ENCODE results near the gene BRMS1.
"Not testable (repeated sequence)": the region's sequence is repeated elsewhere in the genome, so short reads cannot be mapped to it uniquely, and the experiment has no call there.

Gene BRMS1

GRCh38 chr11:66368484-66368883 is 23.6 kb upstream of the BRMS1 start:
- no peak overlapping the region for H3K4me3 Mint-ChIP-seq
- no peaks in the 10 kb centered on the region for H3K36me3 Mint-ChIP-seq
- peaks cover 4% of the 10 kb centered on the region for H3K27me3 Mint-ChIP-seq
- H3K4me1 Mint-ChIP-seq, result peaks cover 29% of the 10 kb centered on the region
- no peaks in the 10 kb centered on the region for H3K9me3 Mint-ChIP-seq
- H3K27ac Mint-ChIP-seq, result peak overlapping the region; percentile 33
- CTCF ChIA-PET, result no interaction called here
- no peak for DNase-seq

DNA sequence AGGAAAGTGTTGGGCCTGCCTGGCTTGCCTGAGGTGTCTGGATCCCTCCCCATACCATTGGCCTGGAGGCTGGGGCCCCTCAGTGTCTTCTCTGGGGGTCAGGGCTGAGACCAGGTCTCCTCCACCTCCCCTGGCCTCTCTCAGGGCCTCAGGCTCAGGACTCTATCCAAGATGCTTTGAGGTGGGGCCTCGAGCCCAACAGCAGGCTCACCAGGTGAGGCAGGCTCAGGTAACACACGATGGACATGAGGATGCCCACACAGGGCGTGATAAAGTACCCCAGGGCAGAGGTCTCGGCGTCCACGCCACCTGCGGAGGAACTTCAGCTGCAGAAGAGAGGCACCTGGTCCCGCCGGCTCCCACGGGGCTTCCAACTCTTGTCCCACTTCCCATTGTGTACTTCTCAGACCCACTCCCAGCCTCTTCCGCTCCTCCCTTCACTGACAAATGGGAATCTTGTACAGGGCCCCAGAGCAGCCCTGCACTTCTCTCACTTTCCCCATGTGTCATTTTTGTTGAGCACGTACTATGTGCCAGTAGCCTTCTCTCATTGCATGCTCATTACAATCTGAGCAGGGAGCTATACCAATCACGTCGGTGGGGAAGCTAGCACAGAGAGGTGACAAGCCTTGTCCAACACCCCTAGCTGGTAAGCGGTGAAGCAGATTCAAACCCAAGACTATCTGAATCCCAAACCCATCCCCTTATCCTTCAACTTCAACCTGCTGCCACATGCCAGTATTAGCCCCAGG is 22.8 kb upstream of the BRMS1 start:
- H3K27me3 Mint-ChIP-seq, result no peaks in the 10 kb centered on the region
- H3K9me3 Mint-ChIP-seq, result no peaks in the 10 kb centered on the region
- DNase-seq, result no peak
- peaks cover 23% of the 10 kb centered on the region for H3K4me1 Mint-ChIP-seq
- no peaks in the 10 kb centered on the region for H3K36me3 Mint-ChIP-seq
- no peak overlapping the region for H3K4me3 Mint-ChIP-seq
- CTCF ChIA-PET, result interaction anchor here (0.6 to 2.9 kb wide), 4 partner anchors 19 to 323 kb away, joined by 3 to 11 read pairs (median 7); partner anchors contain the start of gene B4GAT1
- H3K27ac Mint-ChIP-seq, result no peak overlapping the region

- H3K27ac Mint-ChIP-seq, result no peak overlapping the region
- H3K9me3 Mint-ChIP-seq, result no peaks in the 10 kb centered on the region
- peaks cover 16% of the 10 kb centered on the region for H3K4me1 Mint-ChIP-seq
- no peak overlapping the region for H3K4me3 Mint-ChIP-seq
- DNase-seq, result no peak
- no peaks in the 10 kb centered on the region for H3K27me3 Mint-ChIP-seq
- H3K36me3 Mint-ChIP-seq, result no peaks in the 10 kb centered on the region
- CTCF ChIA-PET, result interaction anchor here (0.6 to 2.9 kb wide), 5 partner anchors 20 to 322 kb away, joined by 3 to 11 read pairs (median 5); partner anchors contain the start of gene B4GAT1
These were observed 22.1 kb upstream of the BRMS1 start for GRCh38 chr11:66366844-66367477.

DNA sequence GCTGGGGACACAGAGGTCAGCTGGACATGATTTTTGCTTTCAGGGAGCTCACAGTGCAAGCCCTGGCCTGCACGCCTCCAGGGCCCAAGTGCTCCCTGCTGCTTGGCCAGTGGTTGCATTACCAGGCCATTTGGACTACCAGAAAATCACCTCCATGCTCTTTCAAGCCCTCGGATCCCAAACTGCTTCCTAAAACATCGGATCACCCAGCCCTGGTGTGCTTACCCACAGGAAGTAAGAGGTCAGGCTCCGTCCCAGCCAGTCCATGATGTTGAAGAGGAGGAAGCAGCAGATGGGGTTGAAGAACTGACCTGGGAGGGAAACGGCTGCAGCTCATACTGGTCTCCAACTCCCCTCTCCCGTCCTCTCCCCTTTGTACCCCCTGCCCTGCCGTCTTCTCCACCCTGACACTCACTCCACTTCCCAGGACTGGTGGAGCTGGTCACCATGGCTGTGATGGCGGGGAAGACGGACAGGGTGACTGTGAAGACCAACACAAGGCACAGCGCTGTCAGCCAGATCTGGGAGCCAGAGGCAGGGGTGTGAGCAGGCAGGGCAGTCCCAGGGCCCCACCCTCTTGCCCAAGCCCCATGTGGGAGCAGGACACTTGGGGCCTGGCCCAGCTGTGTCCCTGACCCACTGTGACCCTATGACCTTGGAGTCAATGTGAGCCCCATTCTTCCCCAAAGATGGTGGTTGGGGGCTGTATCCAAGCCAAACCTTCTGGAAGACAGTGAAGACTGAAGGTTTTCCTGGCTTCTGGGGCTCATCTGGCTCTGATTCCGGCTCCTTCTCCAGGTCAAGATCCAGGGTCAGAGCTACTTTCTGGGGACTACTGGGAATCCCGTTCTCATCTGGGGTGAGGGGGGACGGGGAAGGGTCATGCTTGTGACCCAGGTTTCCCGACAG is 21.1 kb upstream of the BRMS1 start:
- H3K9me3 Mint-ChIP-seq, result no peaks in the 10 kb centered on the region
- H3K4me3 Mint-ChIP-seq, result no peak overlapping the region
- CTCF ChIA-PET, result interaction anchor here (0.7 to 2.9 kb wide), 8 partner anchors 9 to 55 kb away, joined by 3 to 11 read pairs (median 6); partner anchors contain the start of gene B4GAT1
- H3K36me3 Mint-ChIP-seq, result no peaks in the 10 kb centered on the region
- H3K4me1 Mint-ChIP-seq, result peaks cover 15% of the 10 kb centered on the region
- no peak for DNase-seq
- no peak overlapping the region for H3K27ac Mint-ChIP-seq
- no peaks in the 10 kb centered on the region for H3K27me3 Mint-ChIP-seq

- Mint-ChIP-seq H3K27ac (no peak overlapping the region), H3K36me3 (no peaks in the 10 kb centered on the region), H3K4me3 (no peak overlapping the region), H3K9me3 (no peaks in the 10 kb centered on the region), H3K27me3 (no peaks in the 10 kb centered on the region), H3K4me1 (peaks cover 10% of the 10 kb centered on the region)
- DNase-seq, result no peak
- CTCF ChIA-PET, result interaction anchor here (1.4 to 2.9 kb wide), 5 partner anchors 15 to 54 kb away, joined by 4 to 11 read pairs (median 7); no protein-coding TSS in a partner anchor
These were observed 20.3 kb upstream of the BRMS1 start for GRCh38 chr11:66365166-66365565.

DNA sequence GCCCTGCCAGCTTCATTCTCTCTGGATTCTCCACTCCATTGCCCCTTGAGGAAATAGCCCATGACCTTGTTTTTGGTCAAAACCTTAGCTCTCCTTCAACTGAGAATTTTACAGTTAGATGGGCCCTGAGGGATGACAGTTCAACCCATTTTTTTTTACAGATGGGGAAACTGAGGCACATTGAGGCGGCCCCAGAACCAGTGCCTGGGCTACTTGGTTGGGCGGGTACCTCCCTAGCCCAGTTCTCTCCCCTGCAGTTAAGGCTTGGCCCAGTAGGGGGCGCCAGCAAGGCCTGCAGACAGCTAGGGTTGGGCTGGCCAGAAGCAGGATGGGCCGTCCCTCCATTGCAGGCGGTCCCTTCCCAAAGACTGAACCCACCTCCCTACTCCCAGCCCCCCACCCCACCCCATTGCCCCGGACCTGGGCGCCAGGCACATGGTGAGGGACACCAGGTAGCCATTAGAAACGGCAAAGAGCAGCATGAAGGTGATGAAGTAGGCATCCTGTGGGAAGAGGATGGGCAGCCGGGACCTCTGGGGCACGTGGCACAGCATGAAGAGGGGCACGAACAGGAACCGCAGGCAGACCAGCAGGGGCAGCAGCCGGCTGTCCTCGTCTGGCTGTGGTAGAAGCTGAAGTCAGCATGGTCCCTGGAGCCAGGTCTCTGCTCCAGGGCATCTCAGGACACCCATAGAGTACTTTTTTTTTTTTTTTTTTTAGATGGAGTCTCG is 19.1 kb upstream of the BRMS1 start:
- no peaks in the 10 kb centered on the region for H3K9me3 Mint-ChIP-seq
- no peak overlapping the region for H3K27ac Mint-ChIP-seq
- no peaks in the 10 kb centered on the region for H3K27me3 Mint-ChIP-seq
- H3K4me3 Mint-ChIP-seq, result no peak overlapping the region
- peaks cover 3% of the 10 kb centered on the region for H3K4me1 Mint-ChIP-seq
- no peaks in the 10 kb centered on the region for H3K36me3 Mint-ChIP-seq
- CTCF ChIA-PET, result interaction anchor here (0.6 to 4.9 kb wide), 19 partner anchors 8 to 723 kb away, joined by 3 to 22 read pairs (median 4); partner anchors contain the start of genes B4GAT1, SLC29A2 and YIF1A
- peak; percentile 84 for DNase-seq

DNA sequence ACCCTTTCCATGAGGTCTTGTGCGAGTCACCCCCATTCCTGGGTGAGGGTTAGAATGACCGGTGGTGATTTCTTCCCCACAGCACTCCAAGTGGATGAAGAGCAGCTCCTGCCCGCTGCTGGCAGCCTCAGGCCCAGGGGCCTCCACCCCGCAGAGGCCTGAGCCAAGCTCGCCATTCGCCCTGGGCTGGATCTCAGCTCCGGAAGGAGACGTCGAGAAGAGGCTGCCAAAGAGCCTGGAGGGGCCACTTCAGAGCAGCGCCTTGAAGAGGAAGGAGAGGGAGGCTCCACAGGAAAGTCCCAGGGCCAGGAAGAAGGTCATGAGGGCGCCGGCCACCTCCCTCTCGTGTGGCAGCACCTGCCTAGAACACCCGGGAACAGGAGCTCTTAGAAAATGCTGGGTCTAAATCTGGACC is 18.3 kb upstream of the BRMS1 start:
- Mint-ChIP-seq H3K36me3 (peaks cover 2% of the 10 kb centered on the region), H3K9me3 (no peaks in the 10 kb centered on the region), H3K27me3 (no peaks in the 10 kb centered on the region), H3K4me1 (no peaks in the 10 kb centered on the region), H3K27ac (no peak overlapping the region), H3K4me3 (no peak overlapping the region)
- CTCF ChIA-PET, result interaction anchor here (0.6 to 4.9 kb wide), 17 partner anchors 9 to 724 kb away, joined by 3 to 22 read pairs (median 4); partner anchors contain the start of genes B4GAT1, SLC29A2 and YIF1A
- DNase-seq, result no peak

DNA sequence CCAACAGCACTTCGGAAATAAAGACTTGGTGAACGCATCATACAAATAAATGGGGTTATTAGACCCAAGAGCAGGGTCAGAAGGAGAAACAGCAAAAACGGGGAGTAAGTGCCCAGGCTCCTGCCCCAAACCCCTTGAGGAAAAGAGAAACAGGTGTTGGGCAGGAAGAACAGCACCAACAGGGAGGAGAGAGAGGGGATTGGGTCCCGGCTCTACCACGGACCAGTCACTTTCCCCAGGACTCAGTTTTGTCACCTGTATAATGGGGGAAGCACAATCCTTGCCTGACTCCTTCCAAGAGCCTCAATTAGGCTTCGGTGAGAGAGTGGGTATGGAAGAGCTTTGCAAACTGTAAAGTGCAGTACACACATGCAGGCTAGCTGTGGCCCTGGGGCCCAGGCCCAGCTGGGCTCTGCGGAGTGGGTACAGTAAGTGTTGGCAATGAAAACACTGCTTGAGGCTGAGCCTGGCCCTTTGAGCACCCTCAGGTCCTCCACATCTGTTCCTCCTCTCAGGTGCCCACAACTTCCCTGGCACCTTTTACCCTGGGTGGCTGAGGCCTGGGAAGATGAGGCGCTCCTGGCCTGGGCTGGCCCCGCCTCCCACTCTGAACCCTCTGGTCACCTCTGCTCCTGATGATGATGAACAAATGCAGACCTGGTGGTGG is 17.7 kb upstream of the BRMS1 start:
- CTCF ChIA-PET, result interaction anchor here (1.0 to 4.9 kb wide), 8 partner anchors 8 to 80 kb away, joined by 3 to 22 read pairs (median 7); partner anchors contain the start of gene B4GAT1
- peaks cover 2% of the 10 kb centered on the region for H3K36me3 Mint-ChIP-seq
- H3K27me3 Mint-ChIP-seq, result no peaks in the 10 kb centered on the region
- no peak overlapping the region for H3K27ac Mint-ChIP-seq
- H3K9me3 Mint-ChIP-seq, result no peaks in the 10 kb centered on the region
- H3K4me1 Mint-ChIP-seq, result no peaks in the 10 kb centered on the region
- no peak overlapping the region for H3K4me3 Mint-ChIP-seq
- DNase-seq, result no peak

- H3K36me3 Mint-ChIP-seq, result peaks cover 2% of the 10 kb centered on the region
- no peaks in the 10 kb centered on the region for H3K27me3 Mint-ChIP-seq
- no peaks in the 10 kb centered on the region for H3K9me3 Mint-ChIP-seq
- no peak overlapping the region for H3K4me3 Mint-ChIP-seq
- no peak for DNase-seq
- CTCF ChIA-PET, result interaction anchor here (1.2 to 4.9 kb wide), 3 partner anchors 16 to 28 kb away, joined by 5 to 22 read pairs (median 6); no protein-coding TSS in a partner anchor
- no peaks in the 10 kb centered on the region for H3K4me1 Mint-ChIP-seq
- H3K27ac Mint-ChIP-seq, result no peak overlapping the region
These were observed 16.6 kb upstream of the BRMS1 start for GRCh38 chr11:66361502-66361941.

DNA sequence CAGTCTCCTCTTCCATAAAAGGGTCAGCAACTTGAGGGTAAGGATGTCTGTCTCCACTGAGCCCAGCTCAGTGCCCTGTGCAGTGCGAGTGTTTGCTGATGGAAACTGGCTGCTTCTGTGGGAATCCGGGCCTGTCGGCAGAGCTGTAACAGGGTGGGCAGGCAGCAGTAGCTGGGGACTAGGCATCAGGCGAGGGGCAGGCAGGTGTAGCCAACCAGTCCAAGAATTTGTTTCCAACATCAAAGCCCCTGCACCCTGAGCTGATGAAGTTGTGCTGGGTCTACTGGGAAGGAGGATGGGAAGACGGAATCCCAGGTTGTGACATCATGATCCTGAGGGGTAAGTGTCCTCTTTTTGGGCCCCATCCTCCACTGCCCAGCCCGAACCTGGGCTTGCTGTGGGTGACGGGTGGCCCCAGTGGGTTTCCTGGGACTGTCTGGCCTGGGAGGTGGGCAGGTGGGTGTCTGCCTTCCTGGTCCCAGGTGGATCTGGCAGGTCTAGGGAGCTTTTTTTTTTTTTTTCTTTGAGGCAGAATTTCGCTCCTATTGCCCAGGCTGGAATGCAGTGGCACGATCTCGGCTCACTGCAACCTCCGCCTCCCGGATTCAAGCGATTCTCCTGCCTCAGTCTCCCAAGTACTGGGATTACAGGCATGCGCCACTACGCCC is 15.6 kb upstream of the BRMS1 start:
- Mint-ChIP-seq H3K27ac (peak overlapping the region; percentile 38), H3K36me3 (peaks cover 2% of the 10 kb centered on the region), H3K4me3 (no peak overlapping the region), H3K9me3 (no peaks in the 10 kb centered on the region), H3K4me1 (no peaks in the 10 kb centered on the region), H3K27me3 (no peaks in the 10 kb centered on the region)
- DNase-seq, result no peak
- CTCF ChIA-PET, result interaction anchor here (4.9 kb wide), 1 partner anchor 26 kb away, joined by 22 read pairs; no protein-coding TSS in a partner anchor

- H3K27ac Mint-ChIP-seq, result no peak overlapping the region
- no peak for DNase-seq
- H3K27me3 Mint-ChIP-seq, result no peaks in the 10 kb centered on the region
- H3K36me3 Mint-ChIP-seq, result peaks cover 2% of the 10 kb centered on the region
- CTCF ChIA-PET, result interaction anchor here (4.9 kb wide), 1 partner anchor 27 kb away, joined by 22 read pairs; no protein-coding TSS in a partner anchor
- no peaks in the 10 kb centered on the region for H3K4me1 Mint-ChIP-seq
- no peak overlapping the region for H3K4me3 Mint-ChIP-seq
- H3K9me3 Mint-ChIP-seq, result no peaks in the 10 kb centered on the region
These were observed 14.8 kb upstream of the BRMS1 start for GRCh38 chr11:66359662-66360087.

DNA sequence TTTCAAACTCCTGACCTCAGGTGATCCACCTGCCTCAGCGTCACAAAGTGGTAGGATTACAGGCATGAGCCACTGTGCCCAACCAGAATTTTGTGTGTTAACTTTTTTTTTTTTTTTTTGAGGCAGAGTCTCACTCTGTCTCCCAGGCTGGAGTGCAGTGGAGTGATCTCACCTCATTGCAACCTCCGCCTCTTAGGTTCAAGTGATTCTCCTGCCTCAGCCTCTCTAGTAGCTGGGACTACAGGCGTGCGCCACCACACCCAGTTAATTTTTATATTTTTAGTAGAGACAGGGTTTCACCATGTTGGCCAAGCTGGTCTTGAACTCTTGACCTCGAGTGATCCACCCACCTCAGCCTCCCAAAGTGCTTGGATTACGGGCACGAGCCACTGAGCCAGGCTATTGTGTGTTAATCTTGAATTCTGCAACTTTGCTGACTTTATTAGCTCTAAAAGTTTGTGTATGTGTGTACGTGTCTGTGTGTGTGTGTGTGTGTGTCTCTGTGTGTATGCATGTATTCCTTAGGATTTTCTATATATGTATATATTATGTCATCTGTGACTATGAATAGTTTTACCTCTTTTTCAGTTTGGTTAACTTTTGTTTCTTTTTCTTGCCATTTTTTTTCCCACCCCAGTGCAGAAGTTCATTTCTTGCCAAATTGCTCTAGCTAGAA is 5.8 kb upstream of the BRMS1 start:
- CTCF ChIA-PET, result interaction anchor here (0.7 to 1.9 kb wide), 2 partner anchors 13 to 35 kb away, joined by 3 to 10 read pairs; no protein-coding TSS in a partner anchor
- not testable (repeated sequence) for H3K27me3 Mint-ChIP-seq, DNase-seq, H3K36me3 Mint-ChIP-seq, H3K4me3 Mint-ChIP-seq, H3K9me3 Mint-ChIP-seq, H3K27ac Mint-ChIP-seq
- peaks cover 24% of the 10 kb centered on the region for H3K4me1 Mint-ChIP-seq

Data from activated naive CD4-positive, alpha-beta T cell treated with anti-CD3 and anti-CD28 coated beads, Interleukin-2, amount 10 ng/mL, durations not matched to agents 7 days and 5 days (primary cell).